Astrocyte of the cerebellum (primary cell): ENCODE results near the gene FTO.
"Not testable (repeated sequence)": the region's sequence is repeated elsewhere in the genome, so short reads cannot be mapped to it uniquely, and the experiment has no call there.

Experiments
- DNase-seq: peaks from one replicate; pipeline ENCODE4 v3.0.0-alpha.2; 2011; ENCODE audit warnings: low read depth
- H3K4me3 ChIP-seq: 2 replicates; pipeline ENCODE4 v1.5.1; 2011; ENCODE audit warnings: mild to moderate bottlenecking, low read depth, low read length, moderate library complexity
- in situ Hi-C: cut with HindIII; loops from 2 replicates; pipeline ENCODE4 v1.10.0; 2017; ENCODE audit warnings: low sequenced_read_pairs
- TF ChIP-seq, protein P1 (sequence below): IDR thresholded peaks from 2 replicates; pipeline ENCODE4 v1.5.1; 2012; ENCODE audit warnings: low read length, low read depth, moderate library complexity, mild to moderate bottlenecking; ENCODE audit errors: missing control alignments

Gene FTO

DNA sequence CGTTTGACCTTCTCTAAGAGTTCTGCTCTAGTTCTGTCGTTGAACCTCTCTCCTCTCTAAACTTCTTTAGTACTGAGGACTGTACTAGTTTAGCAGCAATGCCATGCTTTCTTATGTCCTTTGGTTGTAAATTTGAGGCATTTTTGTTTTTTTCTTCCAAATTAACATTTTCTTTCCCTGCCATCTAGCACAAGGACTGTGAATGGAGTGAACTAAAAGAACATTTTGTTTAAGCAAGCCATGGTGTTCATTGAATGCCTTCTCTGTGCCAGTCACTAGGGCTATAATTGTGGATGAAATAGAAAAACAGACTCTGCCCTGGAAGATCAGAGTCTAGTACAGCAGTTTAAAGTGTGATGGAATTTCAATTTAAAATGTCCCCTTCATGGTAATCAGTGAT, 137.9 kb downstream of the FTO start:
- in situ Hi-C loops, result no loop called here
- DNase-seq, result no peak
- TF ChIP-seq, protein P1, sequence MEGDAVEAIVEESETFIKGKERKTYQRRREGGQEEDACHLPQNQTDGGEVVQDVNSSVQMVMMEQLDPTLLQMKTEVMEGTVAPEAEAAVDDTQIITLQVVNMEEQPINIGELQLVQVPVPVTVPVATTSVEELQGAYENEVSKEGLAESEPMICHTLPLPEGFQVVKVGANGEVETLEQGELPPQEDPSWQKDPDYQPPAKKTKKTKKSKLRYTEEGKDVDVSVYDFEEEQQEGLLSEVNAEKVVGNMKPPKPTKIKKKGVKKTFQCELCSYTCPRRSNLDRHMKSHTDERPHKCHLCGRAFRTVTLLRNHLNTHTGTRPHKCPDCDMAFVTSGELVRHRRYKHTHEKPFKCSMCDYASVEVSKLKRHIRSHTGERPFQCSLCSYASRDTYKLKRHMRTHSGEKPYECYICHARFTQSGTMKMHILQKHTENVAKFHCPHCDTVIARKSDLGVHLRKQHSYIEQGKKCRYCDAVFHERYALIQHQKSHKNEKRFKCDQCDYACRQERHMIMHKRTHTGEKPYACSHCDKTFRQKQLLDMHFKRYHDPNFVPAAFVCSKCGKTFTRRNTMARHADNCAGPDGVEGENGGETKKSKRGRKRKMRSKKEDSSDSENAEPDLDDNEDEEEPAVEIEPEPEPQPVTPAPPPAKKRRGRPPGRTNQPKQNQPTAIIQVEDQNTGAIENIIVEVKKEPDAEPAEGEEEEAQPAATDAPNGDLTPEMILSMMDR, result no peak
- H3K4me3 ChIP-seq, result no peak overlapping the region

DNA sequence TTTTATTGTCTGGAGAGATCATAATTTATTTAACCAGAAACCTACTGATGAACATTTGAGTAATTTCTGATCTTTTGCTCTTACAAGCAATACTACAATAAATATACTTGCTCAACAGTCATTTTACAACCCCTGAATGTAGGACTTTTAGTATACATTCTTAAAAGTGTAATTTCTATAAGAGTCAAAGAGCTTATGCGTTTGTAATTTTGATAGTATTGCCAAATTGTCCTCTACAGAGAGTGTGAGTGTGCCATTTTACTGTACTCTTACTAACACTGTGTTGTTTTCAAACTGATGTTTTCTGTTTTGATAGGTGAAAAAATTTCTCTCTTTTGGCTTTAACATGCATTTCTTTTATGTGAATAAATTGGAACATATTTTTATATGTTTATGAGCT, 139.1 kb downstream of the FTO start:
- in situ Hi-C loops, result no loop called here
- TF ChIP-seq, protein P1, result no peak
- H3K4me3 ChIP-seq, result no peak overlapping the region
- DNase-seq, result no peak

DNA sequence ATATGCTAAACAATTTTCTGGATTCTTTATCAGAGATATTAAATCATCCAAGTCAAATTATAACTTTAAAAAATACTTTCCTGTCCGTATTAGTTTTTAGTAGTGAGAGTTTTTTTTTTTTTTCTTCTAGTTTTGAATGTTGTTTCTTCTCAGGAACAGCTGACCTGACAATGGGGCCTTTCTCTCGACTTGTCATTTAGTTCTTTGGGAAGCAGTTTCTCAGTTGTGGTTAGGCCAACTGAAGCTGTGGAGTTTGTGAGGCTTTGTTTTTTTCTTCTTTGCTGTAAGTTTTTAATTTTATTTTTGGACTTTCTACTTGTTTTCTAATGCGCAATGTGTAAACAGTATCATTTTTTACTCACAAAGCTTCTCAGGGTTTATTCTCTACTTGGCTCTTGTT, 140.8 kb downstream of the FTO start:
- no peak overlapping the region for H3K4me3 ChIP-seq
- TF ChIP-seq, protein P1, result no peak
- DNase-seq, result no peak
- in situ Hi-C loops, result no loop called here

DNA sequence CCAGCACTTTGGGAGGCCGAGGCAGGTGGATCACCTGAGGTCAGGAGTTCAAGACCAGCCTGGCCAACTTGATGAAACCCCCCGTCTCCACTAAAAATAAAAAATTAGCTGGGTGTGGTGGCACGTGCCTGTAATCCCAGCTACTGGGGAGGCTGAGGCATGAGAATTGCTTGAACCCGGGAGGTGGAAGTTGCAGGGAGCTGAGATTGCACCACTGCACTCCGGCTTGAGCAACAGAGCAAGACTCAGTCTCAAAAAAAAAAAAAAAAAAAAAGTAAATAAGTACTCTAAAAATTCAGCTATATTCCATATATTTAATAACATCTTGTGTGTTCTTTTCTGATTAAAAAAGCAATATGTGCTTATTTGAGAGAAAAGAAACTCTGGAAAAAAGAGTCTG, 142.6 kb downstream of the FTO start:
- in situ Hi-C loops, H3K4me3 ChIP-seq, DNase-seq: not testable (repeated sequence)

DNA sequence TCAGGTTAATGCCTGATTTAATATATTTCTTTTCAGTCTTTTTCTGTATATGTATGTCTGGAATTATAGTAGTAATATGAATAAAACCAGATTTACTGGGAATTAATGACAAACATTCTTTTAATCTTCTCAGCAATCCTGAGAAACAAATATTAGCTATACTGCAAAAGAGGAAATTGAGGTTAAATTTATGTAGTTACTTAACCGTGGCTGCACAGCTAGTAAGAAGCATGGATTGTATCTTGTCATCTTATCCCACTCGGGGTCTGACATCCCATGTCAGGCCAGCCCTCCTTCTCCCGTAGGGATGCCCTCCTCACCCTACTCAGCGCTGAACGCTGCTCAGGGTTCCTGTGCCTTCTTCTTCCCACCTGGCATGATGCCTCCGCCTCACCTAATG, 143.0 kb downstream of the FTO start:
- no peak overlapping the region for H3K4me3 ChIP-seq
- no peak for DNase-seq
- TF ChIP-seq, protein P1, result no peak
- in situ Hi-C loops, result no loop called here

DNA sequence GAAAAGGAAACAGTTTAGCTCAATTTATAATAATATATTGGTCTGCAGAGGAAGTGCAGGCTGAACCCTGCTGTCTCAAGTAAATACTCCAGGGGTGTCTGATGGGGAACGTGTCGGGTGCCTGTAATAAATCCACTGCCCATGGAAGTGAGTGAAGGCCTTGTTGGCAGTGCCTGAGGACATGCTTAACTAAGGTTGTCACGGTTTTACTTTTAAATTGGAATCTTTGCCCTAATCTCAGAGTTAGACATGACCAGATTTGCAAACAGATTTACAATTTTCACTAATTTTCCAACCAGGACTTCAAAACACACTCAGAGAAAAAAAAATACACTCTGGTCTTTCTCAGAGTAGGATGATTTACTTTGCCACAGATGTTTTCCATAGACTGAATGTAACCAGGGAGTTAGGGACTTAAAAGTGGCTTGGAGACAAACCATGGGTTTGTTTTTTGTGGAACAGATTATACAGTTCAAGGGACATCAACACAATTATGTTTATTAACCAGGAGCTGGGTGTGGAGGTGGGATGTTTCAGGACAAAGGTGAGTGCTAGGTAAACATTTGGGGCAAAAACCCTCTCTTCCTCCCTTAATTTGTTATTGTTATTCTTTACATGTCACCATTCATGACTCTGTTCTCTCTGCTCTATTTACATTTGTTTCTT, 144.5 kb downstream of the FTO start:
- in situ Hi-C loops, result no loop called here
- TF ChIP-seq, protein P1, result no peak
- no peak overlapping the region for H3K4me3 ChIP-seq
- DNase-seq, result no peak

DNA sequence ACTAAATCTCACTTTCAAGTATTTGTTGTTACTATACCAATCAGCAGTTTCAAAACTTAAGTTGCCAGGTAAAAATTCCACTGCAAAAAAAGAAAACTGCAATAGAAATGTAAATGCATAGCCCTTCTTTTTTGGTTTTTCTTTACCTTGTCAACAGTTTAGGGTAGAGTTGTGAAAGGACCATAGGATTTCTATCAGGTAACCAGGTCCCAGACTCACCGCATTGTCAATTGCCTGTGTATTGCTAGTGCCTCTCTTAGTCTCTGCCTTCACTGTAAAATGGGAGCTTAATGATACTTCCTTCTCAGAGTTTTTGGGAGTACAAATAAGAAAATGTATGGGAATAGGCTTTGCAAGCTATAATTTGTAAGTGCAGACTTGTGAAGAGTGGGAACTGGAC, 145.0 kb downstream of the FTO start:
- no peak overlapping the region for H3K4me3 ChIP-seq
- no peak for DNase-seq
- in situ Hi-C loops, result no loop called here
- TF ChIP-seq, protein P1, result no peak
